HG03097 (cell line): ENCODE measurements around the gene SLC25A22.
A peak's percentile ranks its signal among the peaks of the same experiment; 100 is the strongest.

Source experiments
- ATAC-seq: cut with Tn5 transposase; IDR thresholded peaks from one replicate; pipeline ENCODE4 v1.9.1; 2021; ENCODE audit not compliant: unreplicated experiment, low FRiP score

SLC25A22 gene

GRCh38 chr11:761526-762108, 36.5 kb downstream of the SLC25A22 start:
- ATAC-seq: no peak

GRCh38 chr11:760236-760635, 37.8 kb downstream of the SLC25A22 start:
- ATAC-seq: no peak

GRCh38 chr11:749731-750130, 48.4 kb downstream of the SLC25A22 start:
- ATAC-seq: no peak

GRCh38 chr11:748007-748359, 50.1 kb downstream of the SLC25A22 start:
- ATAC-seq: no peak

- peak; percentile 69 for ATAC-seq
Observed at GRCh38 chr11:747158-748006, 50.7 kb downstream of the SLC25A22 start, which contains the start of gene TALDO1. Gene TALDO1 (plus strand): TSS chr11:747464. CDS start chr11:747482, 18 bp downstream.

- no peak for ATAC-seq
Observed at GRCh38 chr11:746289-747157, 51.6 kb downstream of the SLC25A22 start.

- no peak for ATAC-seq
Observed at GRCh38 chr11:745428-745827, 52.7 kb downstream of the SLC25A22 start.

- no peak for ATAC-seq
Observed at GRCh38 chr11:742571-743201, 55.4 kb downstream of the SLC25A22 start.

GRCh38 chr11:742156-742546, 55.9 kb downstream of the SLC25A22 start:
- ATAC-seq: no peak
